Liver (tissue), 3 donors: ENCODE data around the gene CACNA1D.

Experiments
- CTCF ChIP-seq: fragments of 150-350 bp; IDR thresholded peaks from 2 replicates; pipeline ENCODE4 v1.5.1; 2017; ENCODE audit warnings: improper control_type of control experiment, low read depth, low read length; ENCODE audit not compliant: missing input control
- GABPA ChIP-seq, 2 donors: IDR thresholded peaks in 1 of 2; conservative IDR thresholded peaks in 1 of 2; 2 replicates each; pipeline ENCODE4 v1.6.1; 2016; ENCODE audit warnings: antibody characterized with exemption in 2 of 2, mild to moderate bottlenecking in 1 of 2, moderate library complexity in 1 of 2
- RAD21 ChIP-seq, 2 donors: IDR thresholded peaks; 2 replicates each; pipeline ENCODE4 v1.6.1; 2016; ENCODE audit warnings: antibody characterized with exemption in 2 of 2, mild to moderate bottlenecking in 2 of 2
- RXRA ChIP-seq, 2 donors: IDR thresholded peaks; 2 replicates each; pipeline ENCODE4 v1.6.1; 2017 to 2018; ENCODE audit warnings: antibody characterized with exemption in 2 of 2, mild to moderate bottlenecking in 1 of 2
- TAF1 ChIP-seq: conservative IDR thresholded peaks from 2 replicates; pipeline ENCODE4 v1.6.1; 2016; ENCODE audit warnings: antibody characterized with exemption, mild to moderate bottlenecking
- ZBTB33 ChIP-seq: IDR thresholded peaks from 2 replicates; pipeline ENCODE4 v1.6.1; 2016; ENCODE audit warnings: antibody characterized with exemption
- TF ChIP-seq, protein P1 (sequence below): IDR thresholded peaks from 2 replicates; pipeline ENCODE4 v1.6.1; 2016; ENCODE audit warnings: antibody characterized with exemption, mild to moderate bottlenecking
- donor health status: healthy.
- donor health status: healthy.

- TF ChIP-seq CTCF (no peak), ZBTB33 (no peak), TAF1 (no peak), GABPA (IDR thresholded peaks at IDR 0.05 in 1 of 2, conservative IDR thresholded peaks at IDR 0.05 in 1 of 2) (no peak), RAD21 (IDR thresholded peaks at IDR 0.05) (no peak), RXRA (IDR thresholded peaks at IDR 0.05) (no peak)
- TF ChIP-seq, protein P1, sequence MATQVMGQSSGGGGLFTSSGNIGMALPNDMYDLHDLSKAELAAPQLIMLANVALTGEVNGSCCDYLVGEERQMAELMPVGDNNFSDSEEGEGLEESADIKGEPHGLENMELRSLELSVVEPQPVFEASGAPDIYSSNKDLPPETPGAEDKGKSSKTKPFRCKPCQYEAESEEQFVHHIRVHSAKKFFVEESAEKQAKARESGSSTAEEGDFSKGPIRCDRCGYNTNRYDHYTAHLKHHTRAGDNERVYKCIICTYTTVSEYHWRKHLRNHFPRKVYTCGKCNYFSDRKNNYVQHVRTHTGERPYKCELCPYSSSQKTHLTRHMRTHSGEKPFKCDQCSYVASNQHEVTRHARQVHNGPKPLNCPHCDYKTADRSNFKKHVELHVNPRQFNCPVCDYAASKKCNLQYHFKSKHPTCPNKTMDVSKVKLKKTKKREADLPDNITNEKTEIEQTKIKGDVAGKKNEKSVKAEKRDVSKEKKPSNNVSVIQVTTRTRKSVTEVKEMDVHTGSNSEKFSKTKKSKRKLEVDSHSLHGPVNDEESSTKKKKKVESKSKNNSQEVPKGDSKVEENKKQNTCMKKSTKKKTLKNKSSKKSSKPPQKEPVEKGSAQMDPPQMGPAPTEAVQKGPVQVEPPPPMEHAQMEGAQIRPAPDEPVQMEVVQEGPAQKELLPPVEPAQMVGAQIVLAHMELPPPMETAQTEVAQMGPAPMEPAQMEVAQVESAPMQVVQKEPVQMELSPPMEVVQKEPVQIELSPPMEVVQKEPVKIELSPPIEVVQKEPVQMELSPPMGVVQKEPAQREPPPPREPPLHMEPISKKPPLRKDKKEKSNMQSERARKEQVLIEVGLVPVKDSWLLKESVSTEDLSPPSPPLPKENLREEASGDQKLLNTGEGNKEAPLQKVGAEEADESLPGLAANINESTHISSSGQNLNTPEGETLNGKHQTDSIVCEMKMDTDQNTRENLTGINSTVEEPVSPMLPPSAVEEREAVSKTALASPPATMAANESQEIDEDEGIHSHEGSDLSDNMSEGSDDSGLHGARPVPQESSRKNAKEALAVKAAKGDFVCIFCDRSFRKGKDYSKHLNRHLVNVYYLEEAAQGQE = no peak
Observed at GRCh38 chr3:53650424-53650823, 156.0 kb downstream of the CACNA1D start.
